ENCODE data around the gene TOP2A. TPM values are rescaled to one million over a fixed set of nuclear protein-coding genes. Genes with fewer than 3 reads are reported as not detected.

TOP2A gene
- polyA plus RNA-seq, 1 of the 3 experiments (the other 2 are of a cell fraction) = 20.6 TPM

GRCh38 chr17:40466298-40466971 is 48.7 kb upstream of the TOP2A start:
- ChIA-PET CTCF (interaction anchor here (0.6 to 5.3 kb wide), 5 partner anchors 10 to 59 kb away, joined by 3 to 45 read pairs (median 4); partner anchors contain the start of gene IGFBP4), POLR2A (no interaction called here)
- H3K4me2 ChIP-seq = no peak overlapping the region
- no peaks in the 10 kb centered on the region for H4K20me1 ChIP-seq (ENCODE audit: insufficient read depth)
- H2AFZ ChIP-seq (ENCODE audit: low read depth) = no peak overlapping the region
- 88% methylated on average over 11 of the region's 11 CpGs for WGBS (ENCODE audit: low lambda C conversion rate)
- H3K27me3 ChIP-seq (ENCODE audit: insufficient read depth) = no peaks in the 10 kb centered on the region
- peaks cover 10 to 26% of the 10 kb centered on the region in 2 experiments for H3K4me1 ChIP-seq (ENCODE audit: control insufficient read depth in 1 of 2, insufficient read depth in 2 of 2, low read depth in 1 of 2, low read length in 1 of 2)
- DNase-seq = no peak
- no peak overlapping the region for H3K4me3 ChIP-seq (ENCODE audit: low read depth in 2 of 2, low read length in 1 of 2)
- no peaks in the 10 kb centered on the region for H3K36me3 ChIP-seq (replicated peaks in 1 of 2; ENCODE audit: control insufficient read depth in 1 of 2, insufficient read depth in 2 of 2, low read length in 1 of 2)
- peaks cover 3% of the 10 kb centered on the region for H3F3A ChIP-seq (replicated peaks; ENCODE audit: insufficient read depth)
- no peak overlapping the region for H3K9ac ChIP-seq
- no peaks in the 10 kb centered on the region for H3K79me2 ChIP-seq (ENCODE audit: insufficient read depth)
- no peak overlapping the region for H3K27ac ChIP-seq (ENCODE audit: low read depth in 2 of 2, low read length in 1 of 2)
- no peak for TF ChIP-seq JUND (IDR thresholded peaks at IDR 0.05)
- no peaks in the 10 kb centered on the region for H3K9me3 ChIP-seq
- no peaks in the 10 kb centered on the region for H3K9me2 ChIP-seq

GRCh38 chr17:40464392-40464855 is 46.7 kb upstream of the TOP2A start:
- Histone ChIP-seq H3K27ac (ENCODE audit: low read depth in 2 of 2, low read length in 1 of 2) (no peak overlapping the region), H3K9ac (no peak overlapping the region), H3K27me3 (ENCODE audit: insufficient read depth) (no peaks in the 10 kb centered on the region), H3K4me2 (no peak overlapping the region), H3K9me2 (no peaks in the 10 kb centered on the region), H3K4me3 (ENCODE audit: low read depth in 2 of 2, low read length in 1 of 2) (no peak overlapping the region), H3K9me3 (no peaks in the 10 kb centered on the region), H3F3A (replicated peaks; ENCODE audit: insufficient read depth) (no peaks in the 10 kb centered on the region), H3K36me3 (replicated peaks in 1 of 2; ENCODE audit: control insufficient read depth in 1 of 2, insufficient read depth in 2 of 2, low read length in 1 of 2) (no peaks in the 10 kb centered on the region), H2AFZ (ENCODE audit: low read depth) (no peak overlapping the region), H3K79me2 (ENCODE audit: insufficient read depth) (no peaks in the 10 kb centered on the region), H3K4me1 (ENCODE audit: control insufficient read depth in 1 of 2, insufficient read depth in 2 of 2, low read depth in 1 of 2, low read length in 1 of 2) (peaks cover 12 to 40% of the 10 kb centered on the region in 2 experiments), H4K20me1 (ENCODE audit: insufficient read depth) (no peaks in the 10 kb centered on the region)
- ChIA-PET POLR2A (no interaction called here), CTCF (interaction anchor here (0.8 to 5.3 kb wide), 8 partner anchors 10 to 102 kb away, joined by 3 to 45 read pairs (median 6); partner anchors contain the start of gene IGFBP4)
- no peak for TF ChIP-seq EP300 (IDR thresholded peaks at IDR 0.05; ENCODE audit: borderline replicate concordance in 1 of 2, low read depth in 1 of 2, low read length in 1 of 2)
- TF ChIP-seq FOSL2 (IDR thresholded peaks at IDR 0.05; ENCODE audit: borderline replicate concordance, low read depth) = no peak
- TF ChIP-seq TAF1 (IDR thresholded peaks at IDR 0.05; ENCODE audit: borderline replicate concordance, low read depth, low read length) = no peak
- no peak for TF ChIP-seq CHD2 (IDR thresholded peaks at IDR 0.05; ENCODE audit: low read length, partially characterized antibody)
- no peak for TF ChIP-seq SIN3A (IDR thresholded peaks at IDR 0.05; ENCODE audit: borderline replicate concordance, low read depth, low read length)
- TF ChIP-seq, protein P1, sequence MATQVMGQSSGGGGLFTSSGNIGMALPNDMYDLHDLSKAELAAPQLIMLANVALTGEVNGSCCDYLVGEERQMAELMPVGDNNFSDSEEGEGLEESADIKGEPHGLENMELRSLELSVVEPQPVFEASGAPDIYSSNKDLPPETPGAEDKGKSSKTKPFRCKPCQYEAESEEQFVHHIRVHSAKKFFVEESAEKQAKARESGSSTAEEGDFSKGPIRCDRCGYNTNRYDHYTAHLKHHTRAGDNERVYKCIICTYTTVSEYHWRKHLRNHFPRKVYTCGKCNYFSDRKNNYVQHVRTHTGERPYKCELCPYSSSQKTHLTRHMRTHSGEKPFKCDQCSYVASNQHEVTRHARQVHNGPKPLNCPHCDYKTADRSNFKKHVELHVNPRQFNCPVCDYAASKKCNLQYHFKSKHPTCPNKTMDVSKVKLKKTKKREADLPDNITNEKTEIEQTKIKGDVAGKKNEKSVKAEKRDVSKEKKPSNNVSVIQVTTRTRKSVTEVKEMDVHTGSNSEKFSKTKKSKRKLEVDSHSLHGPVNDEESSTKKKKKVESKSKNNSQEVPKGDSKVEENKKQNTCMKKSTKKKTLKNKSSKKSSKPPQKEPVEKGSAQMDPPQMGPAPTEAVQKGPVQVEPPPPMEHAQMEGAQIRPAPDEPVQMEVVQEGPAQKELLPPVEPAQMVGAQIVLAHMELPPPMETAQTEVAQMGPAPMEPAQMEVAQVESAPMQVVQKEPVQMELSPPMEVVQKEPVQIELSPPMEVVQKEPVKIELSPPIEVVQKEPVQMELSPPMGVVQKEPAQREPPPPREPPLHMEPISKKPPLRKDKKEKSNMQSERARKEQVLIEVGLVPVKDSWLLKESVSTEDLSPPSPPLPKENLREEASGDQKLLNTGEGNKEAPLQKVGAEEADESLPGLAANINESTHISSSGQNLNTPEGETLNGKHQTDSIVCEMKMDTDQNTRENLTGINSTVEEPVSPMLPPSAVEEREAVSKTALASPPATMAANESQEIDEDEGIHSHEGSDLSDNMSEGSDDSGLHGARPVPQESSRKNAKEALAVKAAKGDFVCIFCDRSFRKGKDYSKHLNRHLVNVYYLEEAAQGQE (IDR thresholded peaks at IDR 0.05; ENCODE audit: low read depth, low read length) = no peak
- TF ChIP-seq RXRA (IDR thresholded peaks at IDR 0.05; ENCODE audit: borderline replicate concordance, low read depth) = no peak
- TF ChIP-seq, protein P2, sequence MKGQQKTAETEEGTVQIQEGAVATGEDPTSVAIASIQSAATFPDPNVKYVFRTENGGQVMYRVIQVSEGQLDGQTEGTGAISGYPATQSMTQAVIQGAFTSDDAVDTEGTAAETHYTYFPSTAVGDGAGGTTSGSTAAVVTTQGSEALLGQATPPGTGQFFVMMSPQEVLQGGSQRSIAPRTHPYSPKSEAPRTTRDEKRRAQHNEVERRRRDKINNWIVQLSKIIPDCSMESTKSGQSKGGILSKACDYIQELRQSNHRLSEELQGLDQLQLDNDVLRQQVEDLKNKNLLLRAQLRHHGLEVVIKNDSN (IDR thresholded peaks at IDR 0.05; ENCODE audit: borderline replicate concordance, low read depth) = no peak
- no peak for TF ChIP-seq RAD21 (IDR thresholded peaks at IDR 0.05; ENCODE audit: low read length)
- no peak for TF ChIP-seq PBX3 (IDR thresholded peaks at IDR 0.05)
- no peak for TF ChIP-seq GABPA (IDR thresholded peaks at IDR 0.05; ENCODE audit: low read depth)
- no peak for TF ChIP-seq SMC3 (IDR thresholded peaks at IDR 0.05; ENCODE audit: low read depth, low read length)
- TF ChIP-seq RFX5 (IDR thresholded peaks at IDR 0.05; ENCODE audit: low read length) = no peak
- TF ChIP-seq ELF1 (IDR thresholded peaks at IDR 0.05) = no peak
- no peak for TF ChIP-seq POLR2AphosphoS5 (IDR thresholded peaks at IDR 0.05; ENCODE audit: low read depth, low read length)
- no peak for TF ChIP-seq MEF2A (IDR thresholded peaks at IDR 0.05; ENCODE audit: borderline replicate concordance, low read depth)
- no peak for TF ChIP-seq FOXJ3 (CRISPR knock-in tag; IDR thresholded peaks at IDR 0.05)
- 91% methylated on average over 4 of the region's 5 CpGs for WGBS (ENCODE audit: low lambda C conversion rate)
- DNase-seq = no peak
